ENCODE data around the gene ARHGAP18.

DNA sequence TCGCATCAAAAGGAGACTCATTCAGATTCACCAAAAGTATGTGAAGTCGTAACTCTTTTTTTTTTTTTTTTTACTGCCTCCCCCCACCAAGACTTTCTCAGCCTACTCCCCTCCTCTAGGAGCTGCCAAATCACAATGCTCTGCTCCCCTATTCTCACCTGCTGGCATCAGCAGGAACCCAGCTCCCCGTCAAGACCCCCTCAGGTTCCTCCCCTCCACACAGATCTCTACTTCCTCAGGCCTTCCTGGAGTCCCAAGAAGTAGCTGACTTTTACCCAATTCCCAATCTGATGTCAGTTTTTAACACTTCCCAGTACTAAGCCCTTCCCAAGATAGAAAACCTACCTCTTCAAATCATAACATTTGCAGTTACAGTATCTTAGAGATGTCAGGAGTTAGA lies 39.3 kb downstream of the ARHGAP18 start:
- TF ChIP-seq CTCF (IDR thresholded peaks at IDR 0.05; ENCODE audit: low read length), result no peak
- TF ChIP-seq EZH2 (optimal IDR thresholded peaks at IDR 0.05; ENCODE audit: low read depth, low read length), result no peak
- no peak for TF ChIP-seq EZH2phosphoT487 (IDR thresholded peaks at IDR 0.05; ENCODE audit: low read length)
